Upper lobe of right lung (tissue), 1 donor: ENCODE results near the gene GPR62. TPM values are rescaled to one million over a fixed set of nuclear protein-coding genes. Genes with fewer than 3 reads are reported as not detected.
A peak's percentile ranks its signal among the peaks of the same experiment; 100 is the strongest.

Experiments used
- ATAC-seq: fragments of 200-7000 bp; cut with Tn5 transposase; one replicate; pipeline ENCODE4 v1.9.1; 2020; ENCODE audit warnings: mild to moderate bottlenecking, moderate library complexity
- DNase-seq: peaks from one replicate; pipeline ENCODE4 v3.0.0-alpha.2; 2020
- H3K27ac ChIP-seq: fragments of 200-600 bp; one replicate; pipeline ENCODE4 v1.8.0; 2022
- H3K27me3 ChIP-seq: fragments of 200-600 bp; one replicate; pipeline ENCODE4 v1.8.0; 2022; ENCODE audit warnings: mild to moderate bottlenecking
- H3K36me3 ChIP-seq: fragments of 200-600 bp; one replicate; pipeline ENCODE4 v1.8.0; 2022
- H3K4me1 ChIP-seq: fragments of 200-600 bp; one replicate; pipeline ENCODE4 v1.8.0; 2022
- H3K4me3 ChIP-seq: fragments of 200-600 bp; one replicate; pipeline ENCODE4 v1.8.0; 2022; ENCODE audit warnings: mild to moderate bottlenecking
- H3K9me3 ChIP-seq: fragments of 200-600 bp; one replicate; pipeline ENCODE4 v1.8.0; 2022
- intact Hi-C: fragments of 100-400 bp; cut with DNase I; formaldehyde crosslinking; loops from one replicate; pipeline ENCODE4 v1.11.0; 2022
- long read RNA-seq: library from polyadenylated mRNA; unstranded; transcript quantifications from one replicate; pipeline ENCODE4 v2.0.0, GENCODE V29; 2021
- total RNA-seq: library from RNA; stranded (reverse); fragmentation: NEBNext Ultra II Directional; extraction: Animal tissue kit (Norgen Biotek cat#: 25700); gene quantifications from one replicate; pipeline ENCODE4 v1.2.1, GENCODE V29; 2021
- TF ChIP-seq, protein P1 (sequence below): fragments of 200-600 bp; IDR thresholded peaks from one replicate; pipeline ENCODE4 v1.8.0; 2022; ENCODE audit warnings: antibody characterized with exemption
- donor health status: DM: no; HTN: yes; CAD: no; lungs with severe emphysema.

Gene GPR62, protein sequence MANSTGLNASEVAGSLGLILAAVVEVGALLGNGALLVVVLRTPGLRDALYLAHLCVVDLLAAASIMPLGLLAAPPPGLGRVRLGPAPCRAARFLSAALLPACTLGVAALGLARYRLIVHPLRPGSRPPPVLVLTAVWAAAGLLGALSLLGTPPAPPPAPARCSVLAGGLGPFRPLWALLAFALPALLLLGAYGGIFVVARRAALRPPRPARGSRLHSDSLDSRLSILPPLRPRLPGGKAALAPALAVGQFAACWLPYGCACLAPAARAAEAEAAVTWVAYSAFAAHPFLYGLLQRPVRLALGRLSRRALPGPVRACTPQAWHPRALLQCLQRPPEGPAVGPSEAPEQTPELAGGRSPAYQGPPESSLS
- total RNA-seq, result not detected
- long read RNA-seq, result 0 reads

DNA sequence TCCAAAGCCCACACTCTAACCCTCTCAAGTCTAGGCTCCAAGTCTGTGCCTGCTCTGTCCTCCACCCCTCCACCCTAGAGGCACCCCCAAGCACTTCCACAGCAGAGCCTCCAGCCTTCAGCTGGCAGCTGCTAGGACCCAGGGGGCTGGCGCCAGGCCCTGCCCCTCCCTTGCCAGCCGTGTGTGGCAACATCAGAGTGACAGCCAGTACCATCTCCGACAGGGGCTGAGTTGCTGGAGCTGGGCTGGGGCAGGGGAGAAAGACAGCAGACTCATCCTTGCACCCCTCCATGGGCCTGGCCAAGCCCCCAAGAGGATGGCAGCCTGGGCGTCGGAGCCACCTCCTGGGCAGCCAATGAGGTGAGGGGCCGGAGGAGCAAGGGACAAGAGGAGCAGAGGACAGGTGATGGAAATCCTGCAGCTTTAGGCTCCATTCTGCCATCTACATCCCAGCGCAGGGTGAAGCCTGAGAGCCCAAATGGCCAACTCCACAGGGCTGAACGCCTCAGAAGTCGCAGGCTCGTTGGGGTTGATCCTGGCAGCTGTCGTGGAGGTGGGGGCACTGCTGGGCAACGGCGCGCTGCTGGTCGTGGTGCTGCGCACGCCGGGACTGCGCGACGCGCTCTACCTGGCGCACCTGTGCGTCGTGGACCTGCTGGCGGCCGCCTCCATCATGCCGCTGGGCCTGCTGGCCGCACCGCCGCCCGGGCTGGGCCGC is at the start of gene GPR62:
TSS of gene GPR62 (plus strand) at position 207 of the 718 bp plus-strand sequence. CDS start at position 479, 272 bp downstream.
- TF ChIP-seq, protein P1, sequence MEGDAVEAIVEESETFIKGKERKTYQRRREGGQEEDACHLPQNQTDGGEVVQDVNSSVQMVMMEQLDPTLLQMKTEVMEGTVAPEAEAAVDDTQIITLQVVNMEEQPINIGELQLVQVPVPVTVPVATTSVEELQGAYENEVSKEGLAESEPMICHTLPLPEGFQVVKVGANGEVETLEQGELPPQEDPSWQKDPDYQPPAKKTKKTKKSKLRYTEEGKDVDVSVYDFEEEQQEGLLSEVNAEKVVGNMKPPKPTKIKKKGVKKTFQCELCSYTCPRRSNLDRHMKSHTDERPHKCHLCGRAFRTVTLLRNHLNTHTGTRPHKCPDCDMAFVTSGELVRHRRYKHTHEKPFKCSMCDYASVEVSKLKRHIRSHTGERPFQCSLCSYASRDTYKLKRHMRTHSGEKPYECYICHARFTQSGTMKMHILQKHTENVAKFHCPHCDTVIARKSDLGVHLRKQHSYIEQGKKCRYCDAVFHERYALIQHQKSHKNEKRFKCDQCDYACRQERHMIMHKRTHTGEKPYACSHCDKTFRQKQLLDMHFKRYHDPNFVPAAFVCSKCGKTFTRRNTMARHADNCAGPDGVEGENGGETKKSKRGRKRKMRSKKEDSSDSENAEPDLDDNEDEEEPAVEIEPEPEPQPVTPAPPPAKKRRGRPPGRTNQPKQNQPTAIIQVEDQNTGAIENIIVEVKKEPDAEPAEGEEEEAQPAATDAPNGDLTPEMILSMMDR, result no peak
- intact Hi-C loops, result no loop called here
- H3K36me3 ChIP-seq, result no peaks in the 10 kb centered on the region
- peak; percentile 58 for DNase-seq
- peaks cover 8% of the 10 kb centered on the region for H3K4me1 ChIP-seq
- H3K4me3 ChIP-seq, result peak within 1 kb of the TSS; percentile 43
- H3K27ac ChIP-seq, result peak within 1 kb of the TSS; percentile 60
- ATAC-seq, result no peak
- no peaks in the 10 kb centered on the region for H3K27me3 ChIP-seq
- H3K9me3 ChIP-seq, result no peaks in the 10 kb centered on the region

DNA sequence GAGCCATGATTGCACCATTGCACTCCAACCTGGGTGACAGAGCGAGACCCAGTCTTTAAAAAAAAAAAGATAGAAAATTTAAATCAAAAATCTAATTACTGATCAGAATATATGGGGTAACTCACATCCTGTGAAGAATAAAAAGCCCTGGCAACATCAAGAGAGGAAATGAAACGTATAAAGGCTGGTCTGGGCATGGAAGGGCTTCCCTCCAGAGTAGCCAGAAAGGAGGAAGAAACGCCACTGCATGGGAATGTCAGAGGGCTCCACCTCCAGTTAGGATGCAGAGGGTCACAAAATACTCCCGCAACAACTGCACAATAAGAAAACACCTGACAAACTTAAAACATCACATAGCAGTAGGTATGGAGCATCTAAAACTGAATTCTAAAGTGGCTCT is 47.2 kb upstream of the GPR62 start:
- H3K9me3 ChIP-seq, result no peaks in the 10 kb centered on the region
- TF ChIP-seq, protein P1, result no peak
- no peak overlapping the region for H3K27ac ChIP-seq
- intact Hi-C loops, result no loop called here
- ATAC-seq, result no peak
- H3K4me1 ChIP-seq, result no peaks in the 10 kb centered on the region
- no peak for DNase-seq
- H3K27me3 ChIP-seq, result no peaks in the 10 kb centered on the region
- no peak overlapping the region for H3K4me3 ChIP-seq
- H3K36me3 ChIP-seq, result no peaks in the 10 kb centered on the region

DNA sequence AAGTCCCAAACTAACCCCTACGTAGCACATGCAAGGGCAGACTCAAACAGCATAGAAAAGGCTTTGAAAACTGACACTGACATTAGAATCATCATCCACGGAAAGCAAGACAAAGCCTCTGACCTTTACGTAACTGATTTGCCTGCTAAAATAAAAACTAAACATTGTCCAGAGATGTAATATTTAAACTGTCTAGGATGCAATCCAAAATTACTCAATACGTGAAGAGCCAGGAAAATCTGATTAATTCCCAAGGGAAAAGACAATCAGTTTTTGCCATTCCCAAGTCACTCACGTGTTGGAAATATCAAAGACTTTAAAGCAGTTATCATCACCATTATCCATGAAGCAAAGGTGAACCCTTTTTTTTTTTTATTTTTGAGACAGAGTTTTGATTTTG is 38.8 kb upstream of the GPR62 start:
- DNase-seq, result no peak
- no peaks in the 10 kb centered on the region for H3K27me3 ChIP-seq
- intact Hi-C loops, result no loop called here
- TF ChIP-seq, protein P1, result no peak
- H3K4me3 ChIP-seq, result no peak overlapping the region
- H3K4me1 ChIP-seq, result no peaks in the 10 kb centered on the region
- no peaks in the 10 kb centered on the region for H3K9me3 ChIP-seq
- H3K27ac ChIP-seq, result no peak overlapping the region
- no peaks in the 10 kb centered on the region for H3K36me3 ChIP-seq
- no peak for ATAC-seq

DNA sequence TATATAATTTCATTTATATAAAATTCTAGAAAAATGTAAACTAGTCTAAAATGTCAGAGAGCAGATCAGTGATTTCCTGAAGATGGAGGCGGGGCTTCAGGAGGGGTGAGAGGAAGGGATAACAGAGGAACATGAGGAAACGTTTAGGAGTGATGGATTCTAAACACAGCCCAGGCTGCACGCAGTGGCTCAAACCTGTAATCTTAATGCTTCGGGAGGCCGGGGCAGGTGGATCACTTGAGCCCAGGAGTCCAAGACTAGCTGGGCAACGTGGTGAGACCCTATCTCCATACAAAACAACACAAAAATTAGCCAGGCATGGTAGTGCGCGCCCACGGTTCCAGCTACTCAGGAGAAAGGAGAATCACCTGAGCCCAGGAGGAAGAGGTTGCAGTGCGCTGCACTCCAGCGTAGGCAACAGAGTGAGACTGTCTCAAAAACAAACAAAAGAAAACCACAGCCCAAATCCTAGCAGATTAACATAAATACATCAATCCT is 34.1 kb upstream of the GPR62 start:
- Histone ChIP-seq H3K27me3 (no peaks in the 10 kb centered on the region), H3K9me3 (no peaks in the 10 kb centered on the region), H3K36me3 (no peaks in the 10 kb centered on the region), H3K27ac (no peak overlapping the region), H3K4me3 (no peak overlapping the region), H3K4me1 (no peaks in the 10 kb centered on the region)
- ATAC-seq, result no peak
- TF ChIP-seq, protein P1, result no peak
- intact Hi-C loops, result no loop called here
- DNase-seq, result no peak

DNA sequence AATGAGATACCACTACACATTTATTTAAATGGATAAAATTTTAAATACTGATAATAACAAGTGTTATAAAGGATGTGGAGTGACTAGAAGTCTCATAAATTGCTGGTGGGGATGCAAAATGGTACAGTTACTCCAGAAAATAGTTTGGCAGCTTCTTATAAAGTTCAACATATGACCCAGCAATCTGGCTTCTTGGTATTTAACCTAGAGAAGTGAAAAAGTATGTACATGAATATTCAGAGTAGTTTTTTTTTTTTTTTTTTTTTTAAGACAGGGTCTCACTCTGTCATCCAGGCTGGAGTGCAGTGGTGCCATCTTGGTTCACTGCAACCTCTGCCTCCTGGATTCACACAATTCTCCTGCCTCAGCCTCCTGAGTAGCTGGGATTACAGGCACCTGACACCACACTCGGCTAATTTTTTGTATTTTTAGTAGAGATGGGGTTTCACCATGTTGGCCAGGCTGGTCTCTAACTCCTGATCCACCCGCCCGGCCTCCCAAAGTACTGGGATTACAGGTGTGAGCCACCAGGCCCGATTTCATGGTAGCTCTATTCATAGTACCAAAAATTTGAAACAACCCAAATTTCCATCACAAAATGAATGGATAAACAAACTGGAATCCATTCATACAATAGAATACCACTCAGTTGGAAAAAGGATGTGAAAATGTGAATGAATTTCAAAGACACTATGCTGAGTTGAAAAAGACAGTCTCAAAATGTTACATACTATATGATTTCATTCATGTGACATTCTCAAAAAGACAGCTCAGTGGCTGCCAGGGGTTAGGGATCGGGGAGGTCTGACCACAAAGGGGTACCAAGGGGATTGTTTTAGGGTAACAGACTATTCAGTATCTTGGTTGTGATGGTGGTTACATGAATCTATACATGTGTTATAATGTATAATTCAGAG is 27.9 kb upstream of the GPR62 start:
- no peak for DNase-seq
- H3K4me1 ChIP-seq, result no peaks in the 10 kb centered on the region
- H3K27ac ChIP-seq, result no peak overlapping the region
- no peaks in the 10 kb centered on the region for H3K27me3 ChIP-seq
- H3K9me3 ChIP-seq, result no peaks in the 10 kb centered on the region
- no peak for ATAC-seq
- H3K36me3 ChIP-seq, result no peaks in the 10 kb centered on the region
- no peak overlapping the region for H3K4me3 ChIP-seq
- intact Hi-C loops, result no loop called here
- TF ChIP-seq, protein P1, result no peak
